ENCODE results near the gene SYNPR.

Gene SYNPR

DNA sequence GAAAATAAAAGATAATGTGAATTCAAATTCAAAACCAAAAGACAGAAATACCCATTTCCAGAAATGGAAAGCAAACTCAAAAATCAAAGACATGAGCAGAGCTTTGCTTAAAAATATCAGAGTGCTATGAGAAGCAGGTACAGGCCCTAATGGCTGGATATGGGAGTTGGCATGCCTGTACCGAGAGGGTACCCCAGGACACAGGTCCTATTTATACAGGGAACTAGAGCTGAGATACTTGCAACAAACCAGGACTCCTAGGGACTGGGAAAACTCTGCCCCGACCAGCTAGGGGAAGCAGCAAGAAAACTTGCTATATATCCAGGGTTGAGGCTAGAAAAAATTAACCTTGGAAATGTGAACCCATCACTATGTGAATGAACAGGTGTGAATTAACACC lies 36.0 kb upstream of the SYNPR start:
- Histone ChIP-seq H3K36me3 (ENCODE audit: control insufficient read depth, low read length) (no peaks in the 10 kb centered on the region), H3K4me2 (ENCODE audit: low read length) (no peak overlapping the region), H3K27me3 (ENCODE audit: control insufficient read depth, low read length) (peaks cover 22% of the 10 kb centered on the region), H3F3A (ENCODE audit: control insufficient read depth, insufficient read depth) (no peaks in the 10 kb centered on the region), H3K27ac (ENCODE audit: low read depth, low read length) (no peak overlapping the region), H3K9me2 (replicated peaks; ENCODE audit: control insufficient read depth, low read length) (no peaks in the 10 kb centered on the region), H3K9me3 (ENCODE audit: control insufficient read depth, insufficient read depth, low read length) (no peaks in the 10 kb centered on the region), H3K4me3 (ENCODE audit: low read length) (no peak overlapping the region), H3K79me2 (ENCODE audit: control insufficient read depth, low read length) (no peaks in the 10 kb centered on the region), H4K20me1 (ENCODE audit: control insufficient read depth, insufficient read depth, low read depth, low read length) (no peaks in the 10 kb centered on the region), H3K4me1 (ENCODE audit: control insufficient read depth, low read length) (no peaks in the 10 kb centered on the region)
- no peak for TF ChIP-seq EZH2phosphoT487 (IDR thresholded peaks at IDR 0.05; ENCODE audit: borderline replicate concordance, low read length)
- TF ChIP-seq, protein P1, sequence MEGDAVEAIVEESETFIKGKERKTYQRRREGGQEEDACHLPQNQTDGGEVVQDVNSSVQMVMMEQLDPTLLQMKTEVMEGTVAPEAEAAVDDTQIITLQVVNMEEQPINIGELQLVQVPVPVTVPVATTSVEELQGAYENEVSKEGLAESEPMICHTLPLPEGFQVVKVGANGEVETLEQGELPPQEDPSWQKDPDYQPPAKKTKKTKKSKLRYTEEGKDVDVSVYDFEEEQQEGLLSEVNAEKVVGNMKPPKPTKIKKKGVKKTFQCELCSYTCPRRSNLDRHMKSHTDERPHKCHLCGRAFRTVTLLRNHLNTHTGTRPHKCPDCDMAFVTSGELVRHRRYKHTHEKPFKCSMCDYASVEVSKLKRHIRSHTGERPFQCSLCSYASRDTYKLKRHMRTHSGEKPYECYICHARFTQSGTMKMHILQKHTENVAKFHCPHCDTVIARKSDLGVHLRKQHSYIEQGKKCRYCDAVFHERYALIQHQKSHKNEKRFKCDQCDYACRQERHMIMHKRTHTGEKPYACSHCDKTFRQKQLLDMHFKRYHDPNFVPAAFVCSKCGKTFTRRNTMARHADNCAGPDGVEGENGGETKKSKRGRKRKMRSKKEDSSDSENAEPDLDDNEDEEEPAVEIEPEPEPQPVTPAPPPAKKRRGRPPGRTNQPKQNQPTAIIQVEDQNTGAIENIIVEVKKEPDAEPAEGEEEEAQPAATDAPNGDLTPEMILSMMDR (IDR thresholded peaks at IDR 0.05; ENCODE audit: low read depth, low read length, poor library complexity, severe bottlenecking), result no peak

DNA sequence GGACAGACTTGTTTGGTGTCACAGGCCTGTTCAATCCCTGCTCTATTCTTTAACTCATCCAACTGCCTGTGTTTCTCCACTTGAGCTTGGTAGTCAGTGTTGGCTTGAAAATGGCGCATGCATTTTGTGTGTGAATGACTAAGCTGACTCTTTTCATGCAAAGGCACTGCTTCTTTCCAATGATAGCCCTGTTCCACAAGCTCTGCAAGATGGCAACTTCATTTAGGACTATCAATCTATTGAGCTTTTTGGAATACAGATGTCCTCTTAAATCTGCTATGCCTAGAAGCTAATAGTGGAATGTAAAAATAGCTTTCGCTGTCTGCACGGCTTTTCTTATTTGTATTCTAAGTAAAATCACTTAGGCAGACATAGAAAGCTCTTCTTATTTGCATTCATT lies 33.6 kb upstream of the SYNPR start:
- H3K4me3 ChIP-seq (ENCODE audit: low read length), result no peak overlapping the region
- no peak overlapping the region for H3K4me2 ChIP-seq (ENCODE audit: low read length)
- no peak for TF ChIP-seq EZH2phosphoT487 (IDR thresholded peaks at IDR 0.05; ENCODE audit: borderline replicate concordance, low read length)
- TF ChIP-seq, protein P1 (IDR thresholded peaks at IDR 0.05; ENCODE audit: low read depth, low read length, poor library complexity, severe bottlenecking), result no peak
- H3K36me3 ChIP-seq (ENCODE audit: control insufficient read depth, low read length), result no peaks in the 10 kb centered on the region
- H3K9me2 ChIP-seq (replicated peaks; ENCODE audit: control insufficient read depth, low read length), result no peaks in the 10 kb centered on the region
- no peaks in the 10 kb centered on the region for H3K4me1 ChIP-seq (ENCODE audit: control insufficient read depth, low read length)
- H3K27me3 ChIP-seq (ENCODE audit: control insufficient read depth, low read length), result peaks cover 32% of the 10 kb centered on the region
- H3F3A ChIP-seq (ENCODE audit: control insufficient read depth, insufficient read depth), result no peaks in the 10 kb centered on the region
- H3K79me2 ChIP-seq (ENCODE audit: control insufficient read depth, low read length), result no peaks in the 10 kb centered on the region
- H3K9me3 ChIP-seq (ENCODE audit: control insufficient read depth, insufficient read depth, low read length), result no peaks in the 10 kb centered on the region
- H3K27ac ChIP-seq (ENCODE audit: low read depth, low read length), result no peak overlapping the region
- H4K20me1 ChIP-seq (ENCODE audit: control insufficient read depth, insufficient read depth, low read depth, low read length), result no peaks in the 10 kb centered on the region

DNA sequence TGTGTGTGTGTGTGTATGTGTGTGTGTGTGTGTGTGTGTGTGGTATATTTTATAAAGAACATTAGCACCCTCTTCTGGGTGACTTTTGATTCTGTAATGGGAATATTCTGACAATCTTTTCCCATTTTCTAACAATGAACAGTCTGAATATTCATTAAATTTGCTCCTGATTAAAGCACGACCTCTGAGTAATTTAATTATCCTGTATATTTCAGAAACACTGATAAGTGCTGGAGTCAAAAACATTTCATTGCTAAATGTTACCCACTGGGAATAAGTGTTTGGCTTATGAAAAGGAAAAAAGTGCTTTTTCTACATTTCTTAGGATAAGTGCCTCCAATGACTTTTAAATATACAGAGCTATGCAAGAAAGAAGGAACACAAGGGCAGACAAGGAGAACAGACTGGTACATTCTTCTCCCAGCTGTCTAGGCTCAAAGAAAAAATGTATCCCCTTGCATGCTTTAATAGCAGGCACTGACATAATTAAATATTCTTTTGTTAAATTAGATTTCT lies 32.3 kb upstream of the SYNPR start:
- TF ChIP-seq EZH2phosphoT487 (IDR thresholded peaks at IDR 0.05; ENCODE audit: borderline replicate concordance, low read length), result no peak
- TF ChIP-seq, protein P1 (IDR thresholded peaks at IDR 0.05; ENCODE audit: low read depth, low read length, poor library complexity, severe bottlenecking), result peak; percentile 37
- no peak overlapping the region for H3K4me2 ChIP-seq (ENCODE audit: low read length)
- H3K27ac ChIP-seq (ENCODE audit: low read depth, low read length), result no peak overlapping the region
- H3K79me2 ChIP-seq (ENCODE audit: control insufficient read depth, low read length), result no peaks in the 10 kb centered on the region
- peaks cover 35% of the 10 kb centered on the region for H3K27me3 ChIP-seq (ENCODE audit: control insufficient read depth, low read length)
- no peaks in the 10 kb centered on the region for H3K9me3 ChIP-seq (ENCODE audit: control insufficient read depth, insufficient read depth, low read length)
- no peak overlapping the region for H3K4me3 ChIP-seq (ENCODE audit: low read length)
- no peaks in the 10 kb centered on the region for H3F3A ChIP-seq (ENCODE audit: control insufficient read depth, insufficient read depth)
- H3K4me1 ChIP-seq (ENCODE audit: control insufficient read depth, low read length), result no peaks in the 10 kb centered on the region
- H3K36me3 ChIP-seq (ENCODE audit: control insufficient read depth, low read length), result no peaks in the 10 kb centered on the region
- no peaks in the 10 kb centered on the region for H4K20me1 ChIP-seq (ENCODE audit: control insufficient read depth, insufficient read depth, low read depth, low read length)
- H3K9me2 ChIP-seq (replicated peaks; ENCODE audit: control insufficient read depth, low read length), result no peaks in the 10 kb centered on the region
